ENCODE results near the gene GNG7. TPM values are rescaled to one million over a fixed set of nuclear protein-coding genes. Genes with fewer than 3 reads are reported as not detected.
A peak's percentile ranks its signal among the peaks of the same experiment; 100 is the strongest.

The GNG7 gene
- polyA plus RNA-seq, 1 donor (not counting 4 experiments of a cell fraction or from before 2014, with no cell fraction given) = 0.01 TPM

- no peak overlapping the region for H3K4me2 ChIP-seq (ENCODE audit: control insufficient read depth, extremely low read depth, insufficient read depth, low read depth, low read length)
- peaks cover 19% of the 10 kb centered on the region for H3K4me1 ChIP-seq (ENCODE audit: control insufficient read depth, extremely low read depth, insufficient read depth, low read length)
- H3K27me3 ChIP-seq (ENCODE audit: control insufficient read depth, extremely low read depth, insufficient read depth, low read length) = no peaks in the 10 kb centered on the region
- no peak overlapping the region for H3K9ac ChIP-seq (ENCODE audit: control insufficient read depth, extremely low read depth, insufficient read depth, low read length)
- no peak for TF ChIP-seq EZH2 (IDR thresholded peaks at IDR 0.05; ENCODE audit: low read length)
- no peak for TF ChIP-seq CTCF (optimal IDR thresholded peaks at IDR 0.05 in 1 of 3, IDR thresholded peaks at IDR 0.05 in 1 of 3, conservative IDR thresholded peaks at IDR 0.05 in 1 of 3; ENCODE audit: extremely low read depth in 1 of 3, insufficient read depth in 2 of 3, low read length in 3 of 3)
- no peaks in the 10 kb centered on the region for H3K79me2 ChIP-seq (ENCODE audit: control insufficient read depth, insufficient read depth, low read length)
- H3K4me3 ChIP-seq (ENCODE audit: control insufficient read depth in 2 of 3, extremely low read depth in 1 of 3, insufficient read depth in 2 of 3, low read depth in 1 of 3, low read length in 3 of 3) = no peak overlapping the region
- FAIRE-seq = no peak
- DNase-seq (ENCODE audit: low read depth, low spot score) = no peak
- H2AFZ ChIP-seq (ENCODE audit: control insufficient read depth, low read length) = no peak overlapping the region
- H3K27ac ChIP-seq (ENCODE audit: control insufficient read depth, insufficient read depth, low read length) = no peak overlapping the region
- no peaks in the 10 kb centered on the region for H3K9me3 ChIP-seq (ENCODE audit: control insufficient read depth, low read depth, low read length)
- no peaks in the 10 kb centered on the region for H3K9me1 ChIP-seq (ENCODE audit: control insufficient read depth, extremely low read depth, insufficient read depth, low read length)
- H3K36me3 ChIP-seq (ENCODE audit: control insufficient read depth in 2 of 2, extremely low read depth in 1 of 2, insufficient read depth in 2 of 2, low read length in 2 of 2) = no peaks in the 10 kb centered on the region
- H4K20me1 ChIP-seq (ENCODE audit: control insufficient read depth, extremely low read depth, insufficient read depth, low read length) = no peaks in the 10 kb centered on the region
- dilution Hi-C loops (cut with MboI; ENCODE audit: extremely low pct_ligation_motif_present, low sequenced_read_pairs) = no loop called here
Observed at GRCh38 chr19:2615782-2616181, 86.7 kb downstream of the GNG7 start.

- Histone ChIP-seq H3K9ac (ENCODE audit: control insufficient read depth, extremely low read depth, insufficient read depth, low read length) (no peak overlapping the region), H3K4me3 (ENCODE audit: control insufficient read depth in 2 of 3, extremely low read depth in 1 of 3, insufficient read depth in 2 of 3, low read depth in 1 of 3, low read length in 3 of 3) (no peak overlapping the region), H3K27me3 (ENCODE audit: control insufficient read depth, extremely low read depth, insufficient read depth, low read length) (no peaks in the 10 kb centered on the region), H4K20me1 (ENCODE audit: control insufficient read depth, extremely low read depth, insufficient read depth, low read length) (no peaks in the 10 kb centered on the region), H3K9me1 (ENCODE audit: control insufficient read depth, extremely low read depth, insufficient read depth, low read length) (no peaks in the 10 kb centered on the region), H3K36me3 (ENCODE audit: control insufficient read depth in 2 of 2, extremely low read depth in 1 of 2, insufficient read depth in 2 of 2, low read length in 2 of 2) (no peaks in the 10 kb centered on the region), H3K4me2 (ENCODE audit: control insufficient read depth, extremely low read depth, insufficient read depth, low read depth, low read length) (no peak overlapping the region), H3K4me1 (ENCODE audit: control insufficient read depth, extremely low read depth, insufficient read depth, low read length) (peaks cover 7% of the 10 kb centered on the region), H2AFZ (ENCODE audit: control insufficient read depth, low read length) (no peak overlapping the region), H3K79me2 (ENCODE audit: control insufficient read depth, insufficient read depth, low read length) (no peaks in the 10 kb centered on the region), H3K9me3 (ENCODE audit: control insufficient read depth, low read depth, low read length) (no peaks in the 10 kb centered on the region), H3K27ac (ENCODE audit: control insufficient read depth, insufficient read depth, low read length) (no peak overlapping the region)
- peak; percentile 88 to 97 (median 92) for TF ChIP-seq CTCF (optimal IDR thresholded peaks at IDR 0.05 in 1 of 3, IDR thresholded peaks at IDR 0.05 in 1 of 3, conservative IDR thresholded peaks at IDR 0.05 in 1 of 3; ENCODE audit: extremely low read depth in 1 of 3, insufficient read depth in 2 of 3, low read length in 3 of 3)
- TF ChIP-seq EZH2 (IDR thresholded peaks at IDR 0.05; ENCODE audit: low read length) = no peak
- FAIRE-seq (peak; percentile 56), DNase-seq (ENCODE audit: low read depth, low spot score) (no peak)
- dilution Hi-C loops (cut with MboI; ENCODE audit: extremely low pct_ligation_motif_present, low sequenced_read_pairs) = no loop called here
Observed at GRCh38 chr19:2613507-2614295, 88.8 kb downstream of the GNG7 start.
